Erythroblast (primary cell): ENCODE data around the gene GLCE.

Experiments
- GATA1 ChIP-seq: IDR thresholded peaks from 2 replicates; pipeline ENCODE4 v1.6.1; 2011; ENCODE audit warnings: low read depth, mild to moderate bottlenecking, control low read depth, low read length, moderate library complexity
- POLR2A ChIP-seq: IDR thresholded peaks from 2 replicates; pipeline ENCODE4 v1.6.1; 2011; ENCODE audit warnings: mild to moderate bottlenecking, low read length

DNA sequence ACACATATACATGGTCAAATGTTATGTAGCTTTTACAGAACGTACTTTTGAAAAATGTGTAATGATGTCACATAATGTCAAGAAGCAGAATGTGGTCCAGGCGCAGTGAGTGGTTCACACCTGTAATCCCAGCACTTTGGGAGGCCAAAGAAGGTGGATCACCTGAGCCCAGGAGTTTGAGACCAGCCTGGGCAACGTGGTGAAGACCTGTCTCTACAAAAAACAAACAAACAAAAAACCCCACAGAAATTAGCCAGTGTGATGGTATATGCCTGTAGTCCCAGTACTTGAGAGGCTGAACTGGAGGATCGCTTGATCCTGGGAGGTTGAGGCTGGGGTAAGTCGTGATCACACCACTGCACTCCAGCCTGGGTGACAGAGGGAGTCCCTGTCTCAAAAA is 15.9 kb upstream of the GLCE start:
- no peak for TF ChIP-seq POLR2A
- TF ChIP-seq GATA1, result no peak
